ENCODE data around the gene RANBP17. TPM values are rescaled to one million over a fixed set of nuclear protein-coding genes. Genes with fewer than 3 reads are reported as not detected.
A peak's percentile ranks its signal among the peaks of the same experiment; 100 is the strongest.
"Not testable (repeated sequence)": the region's sequence is repeated elsewhere in the genome, so short reads cannot be mapped to it uniquely, and the experiment has no call there.

RANBP17 gene
- total RNA-seq, 1 donor from 2014 or later, result 22.0 TPM

DNA sequence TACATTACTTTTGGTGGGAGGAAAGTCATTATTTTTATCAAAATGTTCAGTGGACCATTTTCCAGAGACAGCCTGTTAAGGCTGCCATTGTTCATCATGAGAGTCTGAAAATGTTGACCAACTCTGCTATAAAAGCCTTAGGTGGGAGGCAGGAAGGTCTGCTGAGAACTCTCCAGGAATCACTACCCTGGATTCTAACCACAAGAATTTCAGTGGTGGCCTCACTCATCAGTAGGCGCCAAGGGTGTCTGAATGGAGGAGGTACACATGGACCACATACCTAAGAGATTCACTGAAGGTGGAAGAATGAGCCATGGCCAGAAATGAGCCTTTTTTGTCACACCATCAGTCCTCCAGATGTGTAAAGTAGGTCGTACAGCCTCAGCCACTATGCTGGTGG, 426.2 kb downstream of the RANBP17 start:
- H3K27ac Mint-ChIP-seq, result no peak overlapping the region
- H3K4me1 Mint-ChIP-seq (ENCODE audit: unreplicated experiment), result peaks cover 2% of the 10 kb centered on the region
- no peak for DNase-seq (ENCODE audit: extremely low spot score, unreplicated experiment)
- H3K36me3 Mint-ChIP-seq, result peaks cover under 1% of the 10 kb centered on the region
- peaks cover 3% of the 10 kb centered on the region for H3K27me3 Mint-ChIP-seq
- no peak overlapping the region for H3K4me3 Mint-ChIP-seq
- H3K9me3 Mint-ChIP-seq, result no peaks in the 10 kb centered on the region
- TF ChIP-seq, protein P1, sequence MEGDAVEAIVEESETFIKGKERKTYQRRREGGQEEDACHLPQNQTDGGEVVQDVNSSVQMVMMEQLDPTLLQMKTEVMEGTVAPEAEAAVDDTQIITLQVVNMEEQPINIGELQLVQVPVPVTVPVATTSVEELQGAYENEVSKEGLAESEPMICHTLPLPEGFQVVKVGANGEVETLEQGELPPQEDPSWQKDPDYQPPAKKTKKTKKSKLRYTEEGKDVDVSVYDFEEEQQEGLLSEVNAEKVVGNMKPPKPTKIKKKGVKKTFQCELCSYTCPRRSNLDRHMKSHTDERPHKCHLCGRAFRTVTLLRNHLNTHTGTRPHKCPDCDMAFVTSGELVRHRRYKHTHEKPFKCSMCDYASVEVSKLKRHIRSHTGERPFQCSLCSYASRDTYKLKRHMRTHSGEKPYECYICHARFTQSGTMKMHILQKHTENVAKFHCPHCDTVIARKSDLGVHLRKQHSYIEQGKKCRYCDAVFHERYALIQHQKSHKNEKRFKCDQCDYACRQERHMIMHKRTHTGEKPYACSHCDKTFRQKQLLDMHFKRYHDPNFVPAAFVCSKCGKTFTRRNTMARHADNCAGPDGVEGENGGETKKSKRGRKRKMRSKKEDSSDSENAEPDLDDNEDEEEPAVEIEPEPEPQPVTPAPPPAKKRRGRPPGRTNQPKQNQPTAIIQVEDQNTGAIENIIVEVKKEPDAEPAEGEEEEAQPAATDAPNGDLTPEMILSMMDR (conservative IDR thresholded peaks at IDR 0.05), result no peak

DNA sequence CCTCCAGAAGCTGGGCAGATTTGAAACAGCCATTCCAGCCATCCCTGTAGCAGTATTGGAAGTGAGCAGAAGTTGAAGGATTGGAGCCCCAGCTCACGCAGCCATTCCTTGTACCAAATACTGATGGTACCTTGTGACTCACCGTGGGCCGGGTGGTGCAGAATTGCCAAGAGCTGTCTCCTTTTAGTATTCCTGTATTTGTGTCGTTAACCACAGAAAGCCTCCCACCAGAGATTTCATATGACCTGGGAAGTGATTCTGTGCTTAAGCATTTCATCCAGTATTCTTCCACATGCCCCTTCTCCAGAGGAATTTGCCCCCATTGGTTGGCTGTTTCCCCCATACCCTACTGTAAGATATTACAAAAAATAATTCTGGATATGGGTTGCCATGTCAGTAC, 429.6 kb downstream of the RANBP17 start:
- TF ChIP-seq, protein P1 (conservative IDR thresholded peaks at IDR 0.05), result no peak
- DNase-seq (ENCODE audit: extremely low spot score, unreplicated experiment), result no peak
- H3K27ac Mint-ChIP-seq, result no peak overlapping the region
- H3K9me3 Mint-ChIP-seq, result peaks cover 3% of the 10 kb centered on the region
- H3K36me3 Mint-ChIP-seq, result peaks cover 7% of the 10 kb centered on the region
- H3K4me3 Mint-ChIP-seq, result no peak overlapping the region
- peaks cover 5% of the 10 kb centered on the region for H3K27me3 Mint-ChIP-seq
- H3K4me1 Mint-ChIP-seq (ENCODE audit: unreplicated experiment), result peaks cover 9% of the 10 kb centered on the region

DNA sequence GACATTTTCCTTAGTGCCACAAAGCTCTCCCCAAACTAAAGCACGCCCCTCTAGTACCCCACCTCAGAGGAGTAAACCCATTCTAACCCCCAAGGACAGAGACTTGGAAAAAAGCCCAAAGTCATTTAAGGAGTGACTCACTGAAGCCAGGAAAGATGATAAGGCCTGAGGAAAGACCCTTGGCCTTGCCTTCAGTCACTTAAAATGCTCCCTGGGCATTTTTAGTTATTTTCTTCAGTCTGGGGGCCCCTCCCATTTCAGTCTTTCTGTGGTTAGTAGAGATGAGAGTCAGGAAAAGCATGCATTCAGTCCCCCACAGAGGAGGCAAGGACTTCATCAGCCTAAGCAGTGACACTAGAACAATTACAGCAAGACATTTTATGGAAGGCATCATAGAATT, 433.5 kb downstream of the RANBP17 start:
- peaks cover 9% of the 10 kb centered on the region for H3K4me1 Mint-ChIP-seq (ENCODE audit: unreplicated experiment)
- no peak overlapping the region for H3K4me3 Mint-ChIP-seq
- DNase-seq (ENCODE audit: extremely low spot score, unreplicated experiment), result no peak
- TF ChIP-seq, protein P1 (conservative IDR thresholded peaks at IDR 0.05), result no peak
- peak overlapping the region; percentile 6 for H3K27ac Mint-ChIP-seq
- peaks cover 3% of the 10 kb centered on the region for H3K9me3 Mint-ChIP-seq
- H3K27me3 Mint-ChIP-seq, result peaks cover 5% of the 10 kb centered on the region
- peaks cover 7% of the 10 kb centered on the region for H3K36me3 Mint-ChIP-seq

DNA sequence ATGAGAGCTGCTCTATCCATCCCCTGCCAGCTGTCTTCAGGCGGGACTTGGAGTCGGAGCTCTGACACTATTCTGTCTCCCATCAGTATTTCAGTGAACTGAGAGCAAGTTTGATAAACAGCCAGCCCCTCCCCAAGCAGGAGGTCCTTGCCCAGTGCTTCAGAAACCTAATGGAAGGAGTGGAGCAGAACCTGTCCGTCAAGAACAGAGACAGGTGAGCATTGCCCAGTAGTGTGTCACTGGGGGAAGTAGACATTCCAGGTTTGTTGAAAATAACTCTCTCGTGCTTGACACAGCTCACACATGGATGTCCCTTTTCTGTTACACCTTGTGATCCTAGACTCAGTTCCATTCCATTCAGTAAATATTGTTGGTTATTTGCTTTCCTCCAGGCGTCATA, 434.0 kb downstream of the RANBP17 start:
- Mint-ChIP-seq H3K4me3 (no peak overlapping the region), H3K9me3 (peaks cover 3% of the 10 kb centered on the region), H3K27ac (peak overlapping the region; percentile 6), H3K4me1 (ENCODE audit: unreplicated experiment) (peaks cover 9% of the 10 kb centered on the region), H3K27me3 (peaks cover 10% of the 10 kb centered on the region), H3K36me3 (peaks cover 7% of the 10 kb centered on the region)
- DNase-seq (ENCODE audit: extremely low spot score, unreplicated experiment), result no peak
- TF ChIP-seq, protein P1 (conservative IDR thresholded peaks at IDR 0.05), result no peak

DNA sequence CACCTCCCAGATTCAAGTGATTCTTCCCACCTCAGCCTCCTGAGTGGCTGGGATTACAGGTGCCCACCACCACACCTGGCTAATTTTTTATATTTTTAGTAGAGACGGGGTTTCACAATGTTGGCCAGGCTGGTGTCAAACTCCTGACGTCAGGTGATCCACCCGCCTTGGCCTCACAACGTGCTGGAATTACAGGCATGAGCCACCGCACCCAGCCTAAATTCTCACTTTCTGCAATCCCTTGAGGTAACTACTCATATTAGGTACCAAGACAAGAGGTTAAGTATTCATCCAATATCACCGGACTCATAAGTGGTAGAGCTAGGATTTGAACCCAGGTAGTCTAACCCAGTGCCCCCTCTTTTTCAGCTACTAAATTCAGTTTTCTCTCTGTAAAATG, 436.1 kb downstream of the RANBP17 start:
- DNase-seq (ENCODE audit: extremely low spot score, unreplicated experiment); H3K9me3 Mint-ChIP-seq; H3K36me3 Mint-ChIP-seq; H3K27ac Mint-ChIP-seq; H3K4me3 Mint-ChIP-seq; H3K4me1 Mint-ChIP-seq (ENCODE audit: unreplicated experiment): not testable (repeated sequence)
- peaks cover 23% of the 10 kb centered on the region for H3K27me3 Mint-ChIP-seq

DNA sequence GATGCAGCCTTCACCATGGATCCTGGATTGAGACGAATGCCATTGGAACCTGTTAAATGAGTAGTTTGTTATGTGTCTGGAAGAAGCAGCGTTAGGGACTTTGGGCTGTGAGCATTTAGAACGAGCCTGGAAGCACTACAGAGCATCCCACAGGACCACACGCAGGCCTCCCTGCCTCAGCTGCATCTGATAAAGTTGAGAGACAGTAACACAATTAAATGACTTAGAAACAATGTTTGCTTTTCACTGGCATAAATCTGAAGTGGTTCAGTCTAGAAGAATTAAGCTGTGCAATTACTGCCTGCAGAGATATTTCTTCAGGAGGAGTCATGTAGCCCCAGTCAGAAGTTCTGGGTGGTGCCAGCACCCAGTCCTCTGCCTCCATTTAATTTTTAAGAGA, 437.4 kb downstream of the RANBP17 start:
- H3K27me3 Mint-ChIP-seq, result peaks cover 32% of the 10 kb centered on the region
- TF ChIP-seq, protein P1 (conservative IDR thresholded peaks at IDR 0.05), result no peak
- H3K27ac Mint-ChIP-seq, result no peak overlapping the region
- H3K4me3 Mint-ChIP-seq, result no peak overlapping the region
- peaks cover 4% of the 10 kb centered on the region for H3K4me1 Mint-ChIP-seq (ENCODE audit: unreplicated experiment)
- H3K36me3 Mint-ChIP-seq, result peaks cover 4% of the 10 kb centered on the region
- DNase-seq (ENCODE audit: extremely low spot score, unreplicated experiment), result no peak
- H3K9me3 Mint-ChIP-seq, result peaks cover 3% of the 10 kb centered on the region

Measured in type B pancreatic cell (in vitro differentiated cells).